ENCODE data around the gene RFLNA.

Gene RFLNA

GRCh38 chr12:124333724-124334123 lies 38.8 kb downstream of the RFLNA start:
- no peak overlapping the region for H3K9ac ChIP-seq (ENCODE audit: low read length)
- H3K27me3 ChIP-seq (ENCODE audit: control insufficient read depth in 1 of 2, insufficient read depth in 1 of 2, low read length in 2 of 2) = no peaks in the 10 kb centered on the region
- no peak overlapping the region for H3K27ac ChIP-seq (ENCODE audit: low read length, poor library complexity, severe bottlenecking)
- no peak overlapping the region for H3K23ac ChIP-seq (ENCODE audit: low read length in 2 of 2)
- H3K4me2 ChIP-seq (ENCODE audit: low read length, poor library complexity, severe bottlenecking) = no peak overlapping the region
- H3K79me1 ChIP-seq (replicated peaks; ENCODE audit: low read length, poor library complexity, severe bottlenecking) = peaks cover 59% of the 10 kb centered on the region
- WGBS = 83% methylated on average over 18 of the region's 20 CpGs
- peaks cover 76 to 99% of the 10 kb centered on the region in 2 experiments for H3K36me3 ChIP-seq (ENCODE audit: control insufficient read depth in 1 of 2, insufficient read depth in 2 of 2, low read depth in 1 of 2, low read length in 2 of 2)
- no peak overlapping the region for H2AK5ac ChIP-seq (ENCODE audit: low read length, severe bottlenecking)
- peak overlapping the region; percentile 61 for H4K8ac ChIP-seq (ENCODE audit: low read length)
- no peak overlapping the region for H2BK5ac ChIP-seq (ENCODE audit: low read depth, low read length, poor library complexity, severe bottlenecking)
- DNase-seq = no peak
- no peak overlapping the region for H2BK120ac ChIP-seq (ENCODE audit: low read depth, low read length)
- peak overlapping the region; percentile 35 for H4K91ac ChIP-seq (ENCODE audit: low read length)
- H2BK12ac ChIP-seq (ENCODE audit: low read length in 2 of 2) = peak overlapping the region in 1 of 2 experiments; percentile 84
- peak overlapping the region in 1 of 2 experiments; percentile 67 for H3K18ac ChIP-seq (ENCODE audit: low read depth in 1 of 2, low read length in 2 of 2)
- H3K4me1 ChIP-seq (ENCODE audit: control insufficient read depth, insufficient read depth, low read depth, low read length) = peaks cover 10% of the 10 kb centered on the region
- no peak overlapping the region for H3K14ac ChIP-seq (ENCODE audit: low read length in 2 of 2)
- H3K4me3 ChIP-seq (ENCODE audit: insufficient read depth in 1 of 2, low read depth in 1 of 2, low read length in 2 of 2) = peak overlapping the region in 1 of 2 experiments; percentile 38
- no peak overlapping the region for H3K4ac ChIP-seq (ENCODE audit: low read depth in 1 of 2, low read length in 2 of 2)
- no peaks in the 10 kb centered on the region for H3K9me3 ChIP-seq (ENCODE audit: control insufficient read depth, low read length)
- no peak overlapping the region for H2BK15ac ChIP-seq (ENCODE audit: low read depth, poor library complexity, severe bottlenecking)
- no peak overlapping the region for H2AFZ ChIP-seq (ENCODE audit: low read depth, low read length)

- DNase-seq = no peak
These were observed 39.4 kb downstream of the RFLNA start for GRCh38 chr12:124334266-124334665.

GRCh38 chr12:124334976-124335375 lies 40.1 kb downstream of the RFLNA start:
- Histone ChIP-seq H4K91ac (ENCODE audit: low read length) (no peak overlapping the region), H3K4ac (ENCODE audit: low read depth in 1 of 2, low read length in 2 of 2) (no peak overlapping the region), H2BK120ac (ENCODE audit: low read depth, low read length) (no peak overlapping the region), H3K36me3 (ENCODE audit: control insufficient read depth in 1 of 2, insufficient read depth in 2 of 2, low read depth in 1 of 2, low read length in 2 of 2) (peaks cover 66 to 98% of the 10 kb centered on the region in 2 experiments), H2AFZ (ENCODE audit: low read depth, low read length) (no peak overlapping the region), H3K18ac (ENCODE audit: low read depth in 1 of 2, low read length in 2 of 2) (no peak overlapping the region), H3K4me1 (ENCODE audit: control insufficient read depth, insufficient read depth, low read depth, low read length) (peaks cover 13% of the 10 kb centered on the region), H2BK15ac (ENCODE audit: low read depth, poor library complexity, severe bottlenecking) (no peak overlapping the region), H3K4me3 (ENCODE audit: insufficient read depth in 1 of 2, low read depth in 1 of 2, low read length in 2 of 2) (no peak overlapping the region), H3K27ac (ENCODE audit: low read length, poor library complexity, severe bottlenecking) (no peak overlapping the region), H3K9ac (ENCODE audit: low read length) (no peak overlapping the region), H3K14ac (ENCODE audit: low read length in 2 of 2) (no peak overlapping the region), H3K9me3 (ENCODE audit: control insufficient read depth, low read length) (no peaks in the 10 kb centered on the region), H2BK5ac (ENCODE audit: low read depth, low read length, poor library complexity, severe bottlenecking) (no peak overlapping the region), H3K79me1 (replicated peaks; ENCODE audit: low read length, poor library complexity, severe bottlenecking) (peaks cover 63% of the 10 kb centered on the region), H4K8ac (ENCODE audit: low read length) (peak overlapping the region; percentile 12), H2BK12ac (ENCODE audit: low read length in 2 of 2) (no peak overlapping the region), H2AK5ac (ENCODE audit: low read length, severe bottlenecking) (no peak overlapping the region), H3K23ac (ENCODE audit: low read length in 2 of 2) (no peak overlapping the region), H3K4me2 (ENCODE audit: low read length, poor library complexity, severe bottlenecking) (no peak overlapping the region), H3K27me3 (ENCODE audit: control insufficient read depth in 1 of 2, insufficient read depth in 1 of 2, low read length in 2 of 2) (no peaks in the 10 kb centered on the region)
- no peak for DNase-seq
- 94% methylated on average over 14 of the region's 14 CpGs for WGBS

More at GRCh38 chr12:124334266-124334665, 39.4 kb downstream of the RFLNA start:
- Histone ChIP-seq H2BK5ac (ENCODE audit: low read depth, low read length, poor library complexity, severe bottlenecking) (no peak overlapping the region), H3K4me3 (ENCODE audit: insufficient read depth in 1 of 2, low read depth in 1 of 2, low read length in 2 of 2) (no peak overlapping the region), H3K14ac (ENCODE audit: low read length in 2 of 2) (no peak overlapping the region), H2AFZ (ENCODE audit: low read depth, low read length) (no peak overlapping the region), H4K91ac (ENCODE audit: low read length) (no peak overlapping the region), H2BK12ac (ENCODE audit: low read length in 2 of 2) (no peak overlapping the region), H2BK120ac (ENCODE audit: low read depth, low read length) (no peak overlapping the region), H3K79me1 (replicated peaks; ENCODE audit: low read length, poor library complexity, severe bottlenecking) (peaks cover 58% of the 10 kb centered on the region), H3K27me3 (ENCODE audit: control insufficient read depth in 1 of 2, insufficient read depth in 1 of 2, low read length in 2 of 2) (no peaks in the 10 kb centered on the region), H2AK5ac (ENCODE audit: low read length, severe bottlenecking) (no peak overlapping the region), H2BK15ac (ENCODE audit: low read depth, poor library complexity, severe bottlenecking) (no peak overlapping the region), H3K18ac (ENCODE audit: low read depth in 1 of 2, low read length in 2 of 2) (no peak overlapping the region), H3K23ac (ENCODE audit: low read length in 2 of 2) (no peak overlapping the region), H3K9ac (ENCODE audit: low read length) (no peak overlapping the region), H3K9me3 (ENCODE audit: control insufficient read depth, low read length) (no peaks in the 10 kb centered on the region), H4K8ac (ENCODE audit: low read length) (peak overlapping the region; percentile 21), H3K4me2 (ENCODE audit: low read length, poor library complexity, severe bottlenecking) (no peak overlapping the region), H3K36me3 (ENCODE audit: control insufficient read depth in 1 of 2, insufficient read depth in 2 of 2, low read depth in 1 of 2, low read length in 2 of 2) (peaks cover 72 to 98% of the 10 kb centered on the region in 2 experiments), H3K4me1 (ENCODE audit: control insufficient read depth, insufficient read depth, low read depth, low read length) (peaks cover 11% of the 10 kb centered on the region), H3K27ac (ENCODE audit: low read length, poor library complexity, severe bottlenecking) (no peak overlapping the region), H3K4ac (ENCODE audit: low read depth in 1 of 2, low read length in 2 of 2) (no peak overlapping the region)
- WGBS = 98% methylated on average over 16 of the region's 16 CpGs

GRCh38 chr12:124335426-124336183 lies 40.7 kb downstream of the RFLNA start:
- no peak overlapping the region for H3K4ac ChIP-seq (ENCODE audit: low read depth in 1 of 2, low read length in 2 of 2)
- H3K14ac ChIP-seq (ENCODE audit: low read length in 2 of 2) = no peak overlapping the region
- 94% methylated on average over 21 of the region's 21 CpGs for WGBS
- H4K8ac ChIP-seq (ENCODE audit: low read length) = peak overlapping the region; percentile 12
- H3K23ac ChIP-seq (ENCODE audit: low read length in 2 of 2) = no peak overlapping the region
- no peak overlapping the region for H2BK120ac ChIP-seq (ENCODE audit: low read depth, low read length)
- no peak overlapping the region for H2AK5ac ChIP-seq (ENCODE audit: low read length, severe bottlenecking)
- H2AFZ ChIP-seq (ENCODE audit: low read depth, low read length) = no peak overlapping the region
- H3K4me2 ChIP-seq (ENCODE audit: low read length, poor library complexity, severe bottlenecking) = no peak overlapping the region
- no peak overlapping the region for H2BK5ac ChIP-seq (ENCODE audit: low read depth, low read length, poor library complexity, severe bottlenecking)
- H3K36me3 ChIP-seq (ENCODE audit: control insufficient read depth in 1 of 2, insufficient read depth in 2 of 2, low read depth in 1 of 2, low read length in 2 of 2) = peaks cover 66 to 98% of the 10 kb centered on the region in 2 experiments
- H3K79me1 ChIP-seq (replicated peaks; ENCODE audit: low read length, poor library complexity, severe bottlenecking) = peaks cover 62% of the 10 kb centered on the region
- no peak overlapping the region for H3K4me3 ChIP-seq (ENCODE audit: insufficient read depth in 1 of 2, low read depth in 1 of 2, low read length in 2 of 2)
- no peak overlapping the region for H3K18ac ChIP-seq (ENCODE audit: low read depth in 1 of 2, low read length in 2 of 2)
- no peak overlapping the region for H2BK12ac ChIP-seq (ENCODE audit: low read length in 2 of 2)
- DNase-seq = no peak
- H3K4me1 ChIP-seq (ENCODE audit: control insufficient read depth, insufficient read depth, low read depth, low read length) = peaks cover 12% of the 10 kb centered on the region
- no peak overlapping the region for H4K91ac ChIP-seq (ENCODE audit: low read length)
- H3K27me3 ChIP-seq (ENCODE audit: control insufficient read depth in 1 of 2, insufficient read depth in 1 of 2, low read length in 2 of 2) = no peaks in the 10 kb centered on the region
- no peak overlapping the region for H3K27ac ChIP-seq (ENCODE audit: low read length, poor library complexity, severe bottlenecking)
- no peaks in the 10 kb centered on the region for H3K9me3 ChIP-seq (ENCODE audit: control insufficient read depth, low read length)
- no peak overlapping the region for H3K9ac ChIP-seq (ENCODE audit: low read length)
- no peak overlapping the region for H2BK15ac ChIP-seq (ENCODE audit: low read depth, poor library complexity, severe bottlenecking)

Data from mesenchymal stem cell (in vitro differentiated cells and primary cell).